Measurements from ENCODE around the gene CATSPERB.
A peak's percentile ranks its signal among the peaks of the same experiment; 100 is the strongest.
"Not testable (repeated sequence)": the region's sequence is repeated elsewhere in the genome, so short reads cannot be mapped to it uniquely, and the experiment has no call there.

Gene CATSPERB

DNA sequence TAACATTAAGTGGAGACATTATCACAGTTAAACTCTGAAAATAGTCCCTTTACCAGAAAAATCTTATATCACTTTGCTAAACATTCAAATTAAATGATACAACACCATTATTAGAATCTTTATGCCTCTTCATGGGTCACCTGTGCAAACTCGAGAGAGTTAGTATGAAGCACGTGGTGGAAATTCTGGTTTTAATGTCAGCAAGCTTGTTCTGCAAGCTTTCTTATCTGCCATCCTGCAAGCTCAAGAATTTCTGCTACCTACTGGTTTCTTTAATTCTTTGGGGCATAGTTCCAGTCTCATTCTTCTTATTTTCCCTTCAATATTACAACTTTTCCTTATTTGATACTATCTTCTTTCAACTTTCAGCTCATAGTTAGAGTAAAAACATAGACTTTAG is 868 bp downstream of the CATSPERB start:
- DNase-seq, result no peak

DNA sequence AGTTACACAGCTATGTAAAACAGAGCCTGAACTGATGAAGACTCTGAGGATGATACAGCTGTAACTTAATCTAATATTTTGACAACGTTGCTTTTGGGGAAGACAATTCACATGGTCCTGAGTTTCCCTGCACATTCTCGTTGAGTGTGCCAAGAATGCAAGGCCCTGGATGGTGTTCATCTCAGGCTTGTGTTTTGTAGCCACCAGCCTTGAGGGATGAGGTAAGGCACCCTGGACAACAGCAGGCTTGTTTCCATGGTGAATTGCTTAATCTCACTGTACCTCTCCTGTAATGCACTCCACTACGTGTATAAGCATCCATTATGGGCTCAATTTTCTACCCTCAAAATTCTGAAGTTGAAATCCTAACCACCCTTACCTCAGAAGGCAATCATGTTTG is 2.1 kb downstream of the CATSPERB start:
- DNase-seq, result no peak

DNA sequence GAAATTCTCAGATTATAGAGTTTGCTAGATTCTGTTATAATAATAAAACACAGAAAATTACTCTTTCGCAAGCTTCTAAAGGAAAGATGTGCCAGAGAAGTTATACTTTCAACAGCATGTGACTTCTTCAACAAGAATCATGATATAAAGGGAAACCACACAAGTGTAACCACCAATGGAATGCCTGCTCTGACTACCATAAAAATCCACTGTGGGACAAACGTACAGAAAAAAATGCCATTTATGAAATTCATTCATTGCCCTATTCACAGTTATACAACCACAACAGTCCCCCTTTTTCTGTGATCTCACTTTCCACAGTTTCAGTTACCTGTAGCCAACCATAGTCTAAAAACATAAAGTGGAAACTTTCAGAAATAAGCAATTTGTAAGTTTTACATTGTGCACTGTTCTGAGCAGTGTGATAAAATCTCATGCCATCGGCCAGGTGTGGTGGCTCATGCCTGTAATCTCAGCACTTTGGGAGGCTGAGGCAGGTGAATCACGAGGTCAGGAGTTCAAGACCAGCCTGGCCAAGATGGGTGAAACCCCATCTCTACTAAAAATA is 3.2 kb downstream of the CATSPERB start:
- DNase-seq, result peak in 1 of 2 experiments; percentile 7

DNA sequence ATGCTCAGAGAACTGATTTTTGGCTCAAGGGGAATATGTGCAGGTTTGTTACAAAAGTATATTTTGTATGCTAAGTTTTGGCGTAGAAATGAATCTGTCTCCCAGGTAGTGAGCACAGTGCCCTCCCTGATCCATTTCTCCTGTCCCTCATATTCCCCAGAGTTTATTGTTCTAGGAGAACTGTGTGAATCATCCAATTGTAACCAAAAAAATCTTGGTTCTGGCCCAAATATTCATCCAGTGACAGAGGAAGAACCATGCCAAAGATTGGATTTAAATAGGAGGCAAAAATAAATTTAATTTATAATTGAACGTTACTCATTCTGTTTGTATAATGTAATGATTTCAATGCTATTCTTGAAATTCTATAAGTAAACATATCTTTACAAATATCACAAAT is 4.8 kb downstream of the CATSPERB start:
- DNase-seq, result no peak

DNA sequence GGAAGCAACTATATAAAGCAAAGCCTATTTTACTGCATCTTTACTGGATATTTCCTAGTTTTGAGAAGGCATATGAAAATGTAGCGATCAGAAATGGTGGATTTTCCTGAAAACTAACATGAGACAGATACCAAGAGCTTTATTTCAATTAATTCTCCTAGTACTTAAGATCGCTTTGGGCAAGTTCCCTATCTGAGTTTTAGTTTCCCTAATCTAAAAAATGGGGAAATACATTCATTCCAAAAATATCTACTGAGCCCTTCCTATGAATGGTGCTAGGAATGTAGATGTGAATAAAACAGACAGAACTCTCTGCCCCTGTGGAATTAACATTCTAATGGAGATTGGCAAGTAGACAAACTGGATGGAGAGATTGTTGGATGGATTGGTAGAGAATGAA is 8.4 kb downstream of the CATSPERB start:
- no peak for DNase-seq

DNA sequence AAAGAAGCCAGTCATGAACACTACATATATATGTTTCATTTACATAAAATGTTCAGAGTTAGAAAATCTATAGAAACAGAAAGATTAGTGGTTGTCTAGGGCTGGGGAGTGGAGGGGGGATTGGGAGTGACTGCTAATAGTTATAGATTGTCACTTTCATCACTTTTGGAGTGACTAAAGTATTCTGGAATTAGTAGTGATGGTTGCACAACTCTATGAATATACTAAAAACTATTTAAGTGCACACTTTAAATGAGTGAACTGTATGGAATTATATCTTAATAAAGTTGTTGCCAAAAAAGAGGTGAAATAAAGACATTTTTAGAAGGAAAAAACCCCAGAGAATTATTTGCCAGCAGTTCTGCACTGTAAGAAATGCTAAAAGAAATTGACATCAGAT is 9.5 kb downstream of the CATSPERB start:
- DNase-seq, result no peak

DNA sequence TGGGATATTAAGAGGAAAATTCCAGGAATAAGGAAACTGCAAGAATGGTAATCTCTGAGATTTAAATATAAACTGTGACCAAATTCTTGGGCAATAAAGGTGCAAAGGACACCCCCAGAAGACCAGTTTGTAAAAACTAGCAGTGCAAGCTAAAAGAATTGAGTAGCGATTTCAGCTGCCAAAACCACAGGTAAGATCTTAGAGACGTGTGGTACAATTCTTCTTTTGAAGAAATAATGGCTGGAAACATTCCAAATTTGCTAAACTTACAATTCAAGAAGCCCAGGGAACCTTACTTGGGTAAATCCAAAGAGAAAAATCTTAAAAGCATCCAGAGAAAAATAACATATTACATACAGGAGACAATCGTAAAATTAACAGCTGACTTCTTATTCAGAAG is 12.0 kb downstream of the CATSPERB start:
- DNase-seq, result no peak

DNA sequence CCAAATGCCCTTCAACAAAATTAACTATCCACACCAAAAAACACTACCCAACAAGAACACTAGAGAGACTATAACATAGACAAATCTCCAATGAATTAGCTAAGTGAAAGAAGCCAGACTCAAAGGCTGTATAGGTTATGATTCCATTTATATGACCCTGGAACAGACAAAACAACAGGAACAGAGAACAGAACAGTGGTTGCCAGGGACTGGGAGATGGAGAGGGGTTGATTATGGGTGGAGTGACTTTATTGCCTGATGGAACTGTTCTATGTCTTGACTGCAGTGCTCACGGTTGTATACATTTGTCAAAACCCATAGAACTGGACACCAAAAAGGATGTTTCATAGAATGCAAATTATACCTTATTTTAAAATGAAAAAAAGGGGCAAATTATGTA is 14.9 kb downstream of the CATSPERB start:
- DNase-seq, result no peak

DNA sequence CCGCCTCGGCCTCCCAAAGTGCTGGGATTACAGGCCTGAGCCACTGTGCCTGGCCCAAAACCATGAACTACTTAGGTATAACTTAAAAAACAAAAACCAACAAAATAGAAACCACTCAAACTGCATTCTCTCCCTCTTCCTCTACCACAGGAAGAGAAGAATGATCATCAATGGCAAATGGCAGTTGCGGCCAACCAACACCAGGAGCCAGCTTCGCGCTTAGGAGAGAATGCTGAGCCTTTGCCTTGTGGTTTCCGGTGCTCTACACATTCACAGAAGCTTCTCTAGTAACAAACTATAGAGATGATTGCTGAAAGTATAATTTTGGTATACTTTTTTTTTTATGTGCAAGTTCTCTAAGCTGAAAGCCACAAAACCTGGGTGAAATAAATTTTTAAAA is 17.1 kb downstream of the CATSPERB start:
- DNase-seq, result peak in 1 of 2 experiments; percentile 15

DNA sequence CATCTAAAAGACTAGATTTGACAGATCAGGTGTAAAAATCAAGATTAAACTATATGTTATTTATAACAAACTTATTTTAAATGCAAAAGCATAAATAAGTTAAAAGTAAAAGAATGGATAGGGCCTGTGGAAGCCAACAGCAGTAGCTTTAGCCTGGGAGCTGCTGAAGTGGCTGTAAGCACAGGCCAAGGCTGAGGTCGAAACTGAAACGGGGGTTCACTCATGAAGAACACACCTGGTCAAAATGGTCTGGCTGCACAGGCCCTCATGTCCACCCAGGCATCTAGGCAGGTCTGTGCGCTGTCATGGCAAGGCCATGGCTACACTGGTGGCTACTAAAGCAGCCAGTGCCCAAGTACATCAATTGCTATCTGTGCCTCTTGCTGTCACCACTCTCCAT is 23.1 kb downstream of the CATSPERB start:
- no peak for DNase-seq

DNA sequence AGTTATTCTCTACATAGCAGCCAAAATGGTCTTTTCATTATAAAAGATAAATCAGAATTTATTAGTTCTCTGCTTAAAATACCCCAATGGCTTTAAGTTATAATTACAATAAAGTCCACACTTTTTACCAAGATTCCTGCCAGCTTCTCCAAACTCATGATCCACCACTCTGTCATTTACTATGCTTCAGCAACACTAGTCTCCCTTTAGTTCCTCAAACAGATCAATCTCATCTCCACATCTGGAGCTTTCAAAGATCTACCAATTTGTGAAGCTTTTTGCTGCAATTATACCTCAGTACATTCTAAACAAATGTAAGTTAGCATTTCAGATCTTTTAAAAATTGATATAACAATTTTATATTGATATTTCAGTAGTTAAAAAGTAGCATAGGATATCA is 24.9 kb downstream of the CATSPERB start:
- DNase-seq, result no peak

DNA sequence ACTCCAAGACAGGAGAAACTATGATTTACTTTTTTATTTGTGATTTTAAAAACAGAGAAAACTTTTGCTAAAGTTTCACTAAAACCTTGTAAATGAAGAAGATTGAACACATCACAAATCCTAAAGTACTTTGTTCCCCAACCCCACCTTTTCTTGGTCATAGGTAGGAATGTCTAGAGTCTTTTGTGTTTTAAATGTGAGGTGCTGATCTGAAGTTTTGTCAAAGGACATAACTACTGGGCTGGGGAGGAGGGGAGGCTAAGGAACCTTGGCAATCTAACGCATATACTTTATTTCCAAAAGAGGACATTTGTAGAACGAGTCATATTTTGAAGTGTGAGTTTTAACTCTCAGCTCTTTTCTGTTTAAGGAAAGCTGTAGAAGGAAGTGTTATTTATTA is 37.2 kb downstream of the CATSPERB start:
- no peak for DNase-seq

DNA sequence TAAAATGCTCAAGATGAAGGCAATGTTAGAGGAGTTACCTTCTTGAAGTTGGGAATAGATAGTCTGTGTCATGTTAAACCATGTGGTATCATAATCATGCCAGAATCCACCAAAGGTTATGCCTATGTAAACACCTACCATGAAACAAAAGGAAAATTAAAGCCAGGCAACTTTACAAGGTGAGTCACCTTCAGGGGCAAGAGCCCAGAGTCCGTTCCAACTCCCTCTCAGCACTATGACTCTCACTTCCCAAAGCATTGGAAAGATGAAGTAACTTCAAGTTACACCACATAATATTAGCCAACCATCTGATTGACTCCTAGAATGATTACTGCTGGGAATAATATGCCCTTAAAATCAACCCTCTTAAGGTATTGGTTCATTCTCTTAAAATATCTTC is 38.5 kb downstream of the CATSPERB start:
- DNase-seq, result no peak

DNA sequence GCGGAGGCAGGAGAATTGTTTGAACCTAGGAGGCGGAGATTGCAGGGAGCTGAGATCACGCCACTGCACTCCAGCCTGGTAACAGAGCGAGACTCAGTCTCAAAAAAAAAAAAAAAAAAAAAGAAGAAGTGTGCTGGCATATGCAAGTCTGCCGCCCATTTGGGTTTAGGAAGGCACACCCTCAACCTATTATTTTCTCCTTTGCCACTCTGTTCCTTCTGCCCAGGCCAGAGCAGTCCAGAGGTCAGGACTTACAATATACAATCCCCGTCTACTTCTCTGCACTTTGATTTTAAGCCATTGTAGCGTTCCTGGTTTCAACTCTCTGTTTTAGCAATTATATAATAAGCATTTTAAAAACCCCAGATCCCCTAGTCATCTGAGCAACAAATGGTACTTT is 39.8 kb downstream of the CATSPERB start:
- DNase-seq, result no peak

DNA sequence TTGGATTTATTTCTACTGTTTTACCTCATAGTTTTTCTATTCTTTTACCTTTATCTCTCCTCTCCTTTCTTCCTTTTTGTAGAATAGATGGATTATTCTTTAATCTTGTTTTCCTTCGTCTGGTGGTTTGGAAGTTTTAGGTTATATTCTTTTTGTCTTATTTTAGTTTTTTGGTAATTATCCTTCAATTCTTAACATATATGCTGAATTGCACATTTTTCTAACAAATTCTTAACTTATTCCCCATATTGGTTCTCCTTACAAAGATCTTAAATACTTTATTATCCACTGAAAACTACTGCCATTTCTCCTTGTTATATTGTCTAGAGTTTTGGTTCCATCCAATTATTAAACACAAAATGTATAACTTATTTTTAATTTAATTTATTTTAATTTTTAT is 42.3 kb downstream of the CATSPERB start:
- no peak for DNase-seq

DNA sequence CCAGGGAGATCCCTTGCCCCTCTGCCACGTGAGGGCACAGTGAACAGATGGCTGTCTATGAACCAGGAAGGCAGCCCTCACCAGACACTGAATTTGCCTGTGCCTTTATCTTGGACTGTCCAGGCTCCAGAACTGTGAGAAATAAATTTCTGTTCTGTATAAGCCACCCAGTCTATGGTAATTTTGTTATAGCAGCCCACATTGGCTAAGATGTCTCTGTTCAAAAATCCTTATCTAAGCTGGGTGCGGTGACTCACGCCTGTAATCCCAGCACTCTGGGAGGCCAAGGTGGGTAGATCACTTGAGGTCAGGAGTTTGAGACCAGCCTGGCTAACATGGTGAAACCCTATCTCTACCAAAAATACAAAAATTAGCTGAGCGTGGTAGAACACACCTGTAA is 44.5 kb downstream of the CATSPERB start:
- not testable (repeated sequence) for DNase-seq

DNA sequence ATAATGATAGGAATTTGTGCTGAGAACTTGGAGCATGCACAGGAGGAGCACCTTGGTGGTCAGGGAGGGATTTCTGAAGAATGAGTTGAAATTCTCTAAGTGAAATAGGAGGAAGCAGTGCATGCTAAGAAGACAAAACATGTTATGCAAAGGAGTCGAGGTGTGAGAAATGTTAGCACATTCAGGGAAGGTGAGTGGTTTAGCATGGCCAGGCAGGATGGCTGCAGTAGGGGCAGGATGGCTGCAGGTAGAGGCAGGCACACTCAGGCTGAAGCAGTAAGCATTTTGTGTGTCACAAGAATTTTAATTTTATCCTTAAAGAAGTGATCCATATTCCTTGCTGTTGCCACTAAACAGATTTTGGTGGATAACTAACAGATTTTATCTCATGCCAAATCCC is 46.3 kb downstream of the CATSPERB start:
- DNase-seq, result no peak

DNA sequence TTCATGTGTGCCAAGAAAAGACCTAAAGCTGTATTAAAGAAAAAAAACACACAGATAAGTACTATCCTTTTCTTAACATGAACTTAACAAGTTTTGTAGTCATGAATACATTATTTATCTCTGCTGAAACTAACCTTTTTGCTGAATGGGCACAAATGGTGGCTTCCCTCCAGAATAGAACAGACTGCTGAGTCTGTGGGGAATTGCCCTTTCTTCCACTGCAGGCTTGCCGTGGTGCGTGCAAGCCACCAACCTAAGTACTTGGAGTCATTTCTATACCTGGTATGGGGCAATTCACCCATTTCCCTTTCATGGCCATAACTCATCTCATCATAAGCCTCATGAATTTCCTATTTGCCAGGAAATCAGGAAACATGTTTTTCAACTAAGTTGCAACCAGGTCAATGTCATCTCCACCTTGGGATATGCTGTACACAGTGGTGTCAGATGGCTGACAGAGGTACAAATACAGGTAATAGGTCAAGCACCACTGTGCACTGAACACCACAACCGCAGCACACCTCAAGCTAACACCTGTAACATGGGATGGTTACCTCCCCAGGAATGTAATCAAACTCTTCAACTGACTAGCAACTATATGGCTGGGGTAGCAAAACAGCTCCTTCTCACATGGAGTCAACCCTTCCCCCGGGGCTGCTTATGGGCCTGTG is 49.9 kb downstream of the CATSPERB start:
- DNase-seq, result peak; percentile 17 to 25

DNA sequence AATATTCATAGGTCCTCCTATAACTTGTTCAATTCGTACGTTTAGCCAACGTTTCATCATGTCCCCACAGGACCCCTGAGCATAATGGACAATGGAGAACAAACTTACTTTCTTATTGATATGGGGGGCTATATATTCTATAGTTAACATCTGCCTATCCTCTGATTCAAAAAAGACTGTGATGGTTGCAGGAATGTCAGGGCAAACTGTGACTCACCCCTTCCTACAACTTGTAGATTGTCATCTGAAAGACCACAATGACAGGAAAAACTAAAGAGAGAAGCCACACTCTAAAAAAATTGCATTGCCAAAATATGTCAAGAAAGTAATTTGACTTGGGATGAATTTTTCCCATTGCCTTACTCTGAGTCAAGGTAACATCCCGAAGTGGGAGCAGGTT is 50.8 kb downstream of the CATSPERB start:
- DNase-seq, result no peak

DNA sequence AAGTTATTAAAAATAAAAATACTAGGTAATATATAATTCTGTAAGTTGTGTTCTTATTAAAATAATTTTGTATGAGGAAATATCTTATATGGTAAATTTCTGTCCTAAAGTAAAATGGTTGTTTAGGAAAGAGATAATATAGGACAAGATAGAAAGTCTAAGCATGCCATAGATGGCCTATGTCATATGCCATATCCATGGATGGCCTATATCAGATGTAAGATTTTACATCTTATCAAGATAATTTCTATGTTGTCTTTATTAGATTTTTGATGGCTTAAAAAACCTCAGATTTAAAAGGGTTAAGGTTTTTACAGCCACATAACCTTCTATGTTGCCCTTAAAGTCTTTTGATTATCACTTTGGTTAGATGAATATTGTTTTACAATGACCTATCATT is 52.6 kb downstream of the CATSPERB start:
- no peak for DNase-seq

DNA sequence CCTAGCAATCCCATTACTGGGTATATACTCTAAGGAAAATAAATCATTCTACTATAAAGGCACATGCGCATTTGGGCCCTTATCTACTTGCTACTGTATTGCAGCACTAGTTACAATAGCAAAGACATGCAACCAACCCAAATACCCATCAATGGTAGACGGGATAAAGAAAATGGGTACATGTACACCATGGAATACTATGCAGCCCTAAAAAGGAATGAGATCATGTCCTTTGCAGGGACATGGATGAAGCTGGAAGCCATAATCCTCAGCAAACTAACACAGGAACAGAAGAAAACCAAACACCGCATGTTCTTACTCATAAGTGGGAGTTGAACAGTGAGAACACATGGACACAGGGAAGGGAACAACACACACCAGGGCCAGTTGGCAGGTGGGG is 54.2 kb downstream of the CATSPERB start:
- not testable (repeated sequence) for DNase-seq

DNA sequence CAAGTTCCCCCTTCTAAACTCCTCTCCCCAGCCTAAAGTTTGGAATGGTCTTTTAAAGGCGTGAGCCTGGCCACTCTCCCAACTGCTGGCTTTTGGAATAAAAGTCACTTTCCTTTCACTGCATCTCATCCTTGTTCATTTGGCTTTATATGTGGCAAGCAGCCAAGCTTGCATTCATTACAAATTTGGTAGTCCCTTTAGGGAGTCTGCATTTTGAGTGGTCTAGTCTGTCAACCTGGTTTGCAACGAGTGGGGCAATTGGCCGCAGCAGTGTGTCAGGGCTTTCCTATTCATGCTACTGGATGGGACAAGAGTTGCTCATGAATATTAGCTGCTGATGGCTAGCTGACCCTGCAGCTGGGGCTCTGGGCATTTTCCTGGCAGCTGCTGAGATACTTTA is 57.0 kb downstream of the CATSPERB start:
- DNase-seq, result no peak

DNA sequence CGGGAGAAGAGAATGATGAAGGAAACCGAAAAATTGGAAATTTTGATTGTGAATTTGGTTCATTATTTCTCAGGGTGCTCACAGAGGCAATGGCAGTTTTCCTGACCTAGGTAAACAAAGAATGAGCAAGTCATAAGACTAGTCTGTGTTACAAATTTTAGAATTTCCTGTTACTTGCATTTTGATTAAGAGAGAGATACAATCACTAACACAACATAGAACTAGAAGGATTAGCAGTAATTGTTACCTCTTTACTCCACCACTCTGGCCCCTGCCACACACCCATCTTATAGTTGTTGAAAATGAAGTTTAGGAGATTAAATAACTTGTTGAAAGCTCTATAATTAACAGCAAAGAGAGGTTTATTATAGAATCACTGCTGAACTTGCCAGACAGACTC is 62.0 kb downstream of the CATSPERB start:
- no peak for DNase-seq

DNA sequence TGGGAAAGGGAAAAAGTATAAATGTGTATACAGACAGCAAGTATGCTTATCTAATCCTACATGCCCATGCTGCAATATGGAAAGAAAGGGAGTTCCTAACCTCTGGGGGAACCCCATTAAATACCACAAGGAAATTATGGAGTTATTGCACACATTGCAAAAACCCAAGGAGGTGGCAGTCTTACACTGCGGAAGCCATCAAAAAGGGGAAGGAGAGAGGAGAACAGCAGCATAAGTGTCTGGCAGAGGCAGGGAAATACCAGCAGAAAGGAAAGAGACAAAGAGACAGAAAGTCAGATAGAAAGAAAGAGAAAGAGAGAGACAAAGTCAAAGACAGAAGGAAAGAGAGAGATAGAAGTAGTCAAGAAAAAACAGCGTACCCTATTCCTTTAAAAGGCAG is 64.8 kb downstream of the CATSPERB start:
- DNase-seq, result not testable (repeated sequence)

DNA sequence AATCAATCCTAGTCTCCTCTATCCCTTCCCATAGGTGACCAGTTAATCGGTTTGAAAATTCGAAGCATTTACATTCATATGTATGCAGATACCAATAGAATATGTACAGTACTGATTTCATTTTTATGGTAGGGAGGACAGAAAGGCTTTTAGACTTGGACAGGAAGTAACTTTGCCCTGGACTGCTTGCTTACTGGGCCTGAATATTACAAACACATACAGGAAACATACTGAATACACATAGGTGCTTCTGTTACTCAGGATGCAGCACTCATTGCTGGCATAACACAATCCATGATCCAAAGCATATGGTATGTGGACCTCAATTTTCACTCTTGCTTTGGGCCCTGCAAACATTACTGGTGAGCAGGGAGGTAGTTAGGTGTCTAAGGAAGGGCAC is 71.1 kb downstream of the CATSPERB start:
- no peak for DNase-seq

All from activated CD4-positive, alpha-beta T cell treated with anti-CD3 and anti-CD28 coated beads, Interleukin-2, amount 50 U/mL, for 48 hours (primary cell).